ENCODE data around the gene CAMK2N1. TPM values are rescaled to one million over a fixed set of nuclear protein-coding genes. Genes with fewer than 3 reads are reported as not detected.

The CAMK2N1 gene
- total and polyA plus RNA-seq, 2 of the 8 experiments (the other 6 are each of a cell fraction or from before 2014, with no cell fraction given), result 2.3 to 5.6 TPM

- TF ChIP-seq SRF (IDR thresholded peaks at IDR 0.05; ENCODE audit: low read depth, low read length) (no peak), ZNF274 (IDR thresholded peaks at IDR 0.05; ENCODE audit: borderline replicate concordance, extremely low read depth, low read length) (no peak)
Observed at GRCh38 chr1:20492751-20493150, 6.7 kb upstream of the CAMK2N1 start (continued).

All from H1 (cell line).